ENCODE results near the gene CASTOR2. TPM values are rescaled to one million over a fixed set of nuclear protein-coding genes. Genes with fewer than 3 reads are reported as not detected.

Gene CASTOR2
- total RNA-seq = 2.4 and 7.2 TPM in 2 replicates

DNA sequence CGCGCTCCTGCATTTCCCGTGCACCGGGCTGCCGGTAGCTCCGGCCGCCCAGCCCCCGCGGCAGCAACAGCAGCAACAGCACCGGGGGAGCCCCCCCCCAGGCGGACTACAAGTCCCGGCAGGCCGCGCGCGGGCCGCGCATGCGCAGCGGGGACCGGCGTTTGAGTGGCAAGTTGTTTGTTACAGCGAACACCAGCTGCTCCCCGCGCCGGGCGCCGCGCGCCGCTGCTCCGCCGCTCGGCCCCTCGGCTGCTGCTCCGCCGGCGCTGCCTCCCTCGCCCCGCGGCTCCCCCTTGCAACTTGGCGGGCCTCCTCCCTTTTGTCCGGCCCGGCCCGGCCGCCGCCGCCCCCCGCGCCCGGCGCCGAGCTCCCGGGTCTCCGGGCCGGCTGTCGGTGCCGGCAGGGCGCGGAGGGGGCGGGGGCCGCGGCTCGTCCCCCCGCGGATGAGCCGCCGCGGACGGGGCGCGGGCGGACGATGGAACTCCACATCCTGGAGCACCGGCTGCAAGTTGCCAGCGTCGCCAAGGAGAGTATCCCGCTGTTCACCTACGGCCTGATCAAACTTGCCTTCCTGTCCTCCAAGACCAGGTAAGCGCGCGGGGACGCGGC is at the start of gene CASTOR2:
TSS of gene CASTOR2 (plus strand) at position 195 of the 609 bp plus-strand sequence. CDS start at position 476, 281 bp downstream.

Other genes starting within 250 kb of the CASTOR2 start
- gene NCF1, start 190.7 kb upstream of the CASTOR2 start, total RNA-seq = 0.57 and 2.7 TPM in 2 replicates
- 2.4 and 3.4 TPM in 2 replicates for gene GTF2IRD2, start 113.1 kb upstream of the CASTOR2 start, total RNA-seq
- 35.5 and 48.0 TPM in 2 replicates for gene RCC1L, start 109.1 kb downstream of the CASTOR2 start, total RNA-seq
- gene GTF2IRD2B, start 127.9 kb downstream of the CASTOR2 start, total RNA-seq = 8.2 and 13.4 TPM in 2 replicates